Femur (tissue), 1 donor: ENCODE data around the gene TEX48.
A peak's percentile ranks its signal among the peaks of the same experiment; 100 is the strongest.

Experiments
- DNase-seq: peaks from one replicate; pipeline ENCODE4 v3.0.0-alpha.2; 2017

TEX48 gene

DNA sequence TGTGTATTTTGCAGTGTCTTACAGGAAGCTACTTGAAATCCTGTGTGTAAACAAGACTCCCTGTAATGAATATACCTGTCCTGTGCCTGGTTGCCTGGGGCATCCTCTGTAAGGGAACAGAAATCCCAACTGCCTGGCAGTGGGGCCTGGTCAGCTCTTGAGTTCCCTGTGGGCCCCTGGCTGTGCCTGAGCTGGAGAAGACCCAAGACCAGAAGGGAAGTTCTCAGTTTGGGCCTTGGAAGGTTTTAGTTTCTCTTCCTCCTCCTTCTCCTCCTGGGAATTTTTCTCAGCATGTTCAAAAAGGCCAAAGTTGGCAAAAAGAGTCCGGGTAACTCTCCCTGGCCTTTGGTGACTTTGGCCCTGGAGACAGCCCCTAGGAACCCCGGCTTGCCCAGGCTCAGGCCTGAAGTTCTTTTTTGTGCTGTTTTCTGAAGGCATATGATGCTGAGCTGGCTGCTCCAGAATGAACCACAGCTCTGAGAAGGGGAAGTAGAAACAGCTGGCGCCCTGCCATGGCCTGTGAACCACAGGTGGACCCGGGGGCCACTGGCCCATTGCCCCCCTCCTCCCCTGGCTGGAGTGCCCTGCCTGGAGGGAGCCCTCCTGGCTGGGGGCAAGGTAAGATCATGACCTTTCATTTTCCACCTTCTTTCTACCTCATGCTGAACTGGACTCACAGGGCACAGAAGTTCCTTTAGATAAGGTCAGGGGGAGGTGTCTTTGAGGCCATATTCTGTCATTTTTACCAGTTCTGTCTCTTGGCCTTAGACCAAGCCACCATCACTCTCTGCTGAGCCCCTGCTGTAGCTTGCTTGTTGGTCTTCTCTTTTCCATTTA is 65.1 kb downstream of the TEX48 start:
- DNase-seq: peak; percentile 70
